Measurements from ENCODE around the gene VTI1A.

- no peak for TF ChIP-seq CTCF (IDR thresholded peaks at IDR 0.05; ENCODE audit: low read length)
- no peak for TF ChIP-seq EZH2 (optimal IDR thresholded peaks at IDR 0.05; ENCODE audit: low read depth, low read length)
- no peak for TF ChIP-seq EZH2phosphoT487 (IDR thresholded peaks at IDR 0.05; ENCODE audit: low read length)
Measured at GRCh38 chr10:112826018-112826697, 379.1 kb downstream of the VTI1A start.
